NB4 (cell line): ENCODE measurements around the gene GMIP.

ENCODE experiments used
- CTCF ChIP-seq: IDR thresholded peaks from one replicate; pipeline ENCODE4 v1.5.1; 2012; ENCODE audit warnings: low read depth, low read length
- MAX ChIP-seq: IDR thresholded peaks from 2 replicates; pipeline ENCODE4 v1.6.1; 2011; ENCODE audit warnings: low read depth, low read length
- POLR2A ChIP-seq: IDR thresholded peaks from 2 replicates; pipeline ENCODE4 v1.6.1; 2011; ENCODE audit warnings: mild to moderate bottlenecking; ENCODE audit not compliant: insufficient read length; ENCODE audit errors: extremely low read depth

- TF ChIP-seq CTCF = no peak
- no peak for TF ChIP-seq MAX
- no peak for TF ChIP-seq POLR2A
Measured at GRCh38 chr19:19637523-19638251, 5.8 kb downstream of the GMIP start.
